Vagina (tissue), 2 donors: ENCODE results near the gene CNKSR2. TPM values are rescaled to one million over a fixed set of nuclear protein-coding genes. Genes with fewer than 3 reads are reported as not detected.

Experiments used
- DNase-seq, 2 donors: peaks; one replicate each; pipeline ENCODE4 v3.0.0-alpha.2; 2017; ENCODE audit errors: extremely low spot score in 2 of 2
- H3K27ac ChIP-seq: fragments of 200-600 bp; sonication (generic); one replicate; pipeline ENCODE4 v1.5.1; 2019
- H3K27me3 ChIP-seq: fragments of 200-600 bp; sonication (generic); one replicate; pipeline ENCODE4 v1.5.1; 2019
- H3K36me3 ChIP-seq, 2 donors: fragments of 200-600 bp; sonication (generic); one replicate each; pipeline ENCODE4 v1.5.1; 2017 to 2019
- H3K4me1 ChIP-seq: fragments of 200-600 bp; sonication (generic); one replicate; pipeline ENCODE4 v1.5.1; 2019
- H3K4me3 ChIP-seq, 2 donors: fragments of 200-600 bp; sonication (generic); 1 replicate in 1 of 2; 2 replicates in 1 of 2; pipeline ENCODE4 v1.5.1; 2016 to 2019
- H3K9me3 ChIP-seq: fragments of 200-600 bp; sonication (generic); one replicate; pipeline ENCODE4 v1.5.1; 2019
- CTCF ChIP-seq, 3 experiments: fragments of 450-650 bp in 2 of 3; fragments of 200-600 bp in 1 of 3; sonication (generic) in 1 of 3; IDR thresholded peaks; one replicate each; pipeline ENCODE4 v1.5.1; 2017 to 2019; ENCODE audit warnings: antibody characterized with exemption in 3 of 3, mild to moderate bottlenecking in 2 of 3, moderate library complexity in 2 of 3
- POLR2A ChIP-seq, 2 donors: fragments of 450-650 bp; IDR thresholded peaks; one replicate each; pipeline ENCODE4 v1.6.1; 2017; ENCODE audit warnings: antibody characterized with exemption in 2 of 2, mild to moderate bottlenecking in 2 of 2, moderate library complexity in 2 of 2
- POLR2AphosphoS5 ChIP-seq, 2 donors: sonication (generic); formaldehyde crosslinking; IDR thresholded peaks; one replicate each; pipeline ENCODE4 v1.9.0; 2017; ENCODE audit warnings: antibody characterized with exemption in 2 of 2, mild to moderate bottlenecking in 2 of 2, low read depth in 1 of 2; ENCODE audit not compliant: insufficient read depth in 1 of 2
- intact Hi-C: fragments of 100-400 bp; cut with DNase I; formaldehyde crosslinking; loops from one replicate; pipeline ENCODE4 v1.15.1; 2023
- total RNA-seq: library from RNA; depleted of rRNA; stranded (reverse); fragments of >200 nt; gene quantifications from one replicate; pipeline ENCODE4 v1.2.3, GENCODE V29; 2016

Gene CNKSR2
- total RNA-seq, 1 donor from 2014 or later = 4.2 TPM

GRCh38 chrX:21574793-21575192, 200.6 kb downstream of the CNKSR2 start:
- Histone ChIP-seq H3K4me3 (no peak overlapping the region), H3K36me3 (no peaks in the 10 kb centered on the region), H3K4me1 (no peaks in the 10 kb centered on the region), H3K27me3 (no peaks in the 10 kb centered on the region), H3K9me3 (no peaks in the 10 kb centered on the region), H3K27ac (no peak overlapping the region)
- no peak for DNase-seq
- intact Hi-C loops = no loop called here
- TF ChIP-seq CTCF (IDR thresholded peaks at IDR 0.05) (no peak), POLR2AphosphoS5 (IDR thresholded peaks at IDR 0.05; ENCODE audit: insufficient read depth in 1 of 2, low read depth in 1 of 2) (no peak), POLR2A (IDR thresholded peaks at IDR 0.05) (no peak)

- no peaks in the 10 kb centered on the region for H3K9me3 ChIP-seq
- no peaks in the 10 kb centered on the region for H3K36me3 ChIP-seq
- intact Hi-C loops = no loop called here
- DNase-seq = no peak
- H3K27ac ChIP-seq = no peak overlapping the region
- H3K4me1 ChIP-seq = no peaks in the 10 kb centered on the region
- TF ChIP-seq POLR2A (IDR thresholded peaks at IDR 0.05) = no peak
- no peak for TF ChIP-seq CTCF (IDR thresholded peaks at IDR 0.05)
- TF ChIP-seq POLR2AphosphoS5 (IDR thresholded peaks at IDR 0.05; ENCODE audit: insufficient read depth in 1 of 2, low read depth in 1 of 2) = no peak
- H3K4me3 ChIP-seq = no peak overlapping the region
- H3K27me3 ChIP-seq = no peaks in the 10 kb centered on the region
Observed at GRCh38 chrX:21581479-21581878, 207.3 kb downstream of the CNKSR2 start.

GRCh38 chrX:21586001-21586400, 211.8 kb downstream of the CNKSR2 start:
- no peak overlapping the region for H3K27ac ChIP-seq
- TF ChIP-seq CTCF (IDR thresholded peaks at IDR 0.05) = no peak
- no peak for TF ChIP-seq POLR2AphosphoS5 (IDR thresholded peaks at IDR 0.05; ENCODE audit: insufficient read depth in 1 of 2, low read depth in 1 of 2)
- no peak for TF ChIP-seq POLR2A (IDR thresholded peaks at IDR 0.05)
- no peak overlapping the region for H3K4me3 ChIP-seq
- no peaks in the 10 kb centered on the region for H3K9me3 ChIP-seq
- DNase-seq = no peak
- H3K27me3 ChIP-seq = no peaks in the 10 kb centered on the region
- intact Hi-C loops = no loop called here
- no peaks in the 10 kb centered on the region for H3K4me1 ChIP-seq
- no peaks in the 10 kb centered on the region for H3K36me3 ChIP-seq

GRCh38 chrX:21590012-21590776, 216.0 kb downstream of the CNKSR2 start:
- TF ChIP-seq POLR2A (IDR thresholded peaks at IDR 0.05) = no peak
- TF ChIP-seq POLR2AphosphoS5 (IDR thresholded peaks at IDR 0.05; ENCODE audit: insufficient read depth in 1 of 2, low read depth in 1 of 2) = no peak
- TF ChIP-seq CTCF (IDR thresholded peaks at IDR 0.05) = no peak
- no peaks in the 10 kb centered on the region for H3K27me3 ChIP-seq
- no peak overlapping the region for H3K27ac ChIP-seq
- H3K9me3 ChIP-seq = no peaks in the 10 kb centered on the region
- no peaks in the 10 kb centered on the region for H3K4me1 ChIP-seq
- no peak for DNase-seq
- intact Hi-C loops = no loop called here
- H3K4me3 ChIP-seq = no peak overlapping the region
- H3K36me3 ChIP-seq = no peaks in the 10 kb centered on the region

GRCh38 chrX:21606002-21606401, 231.8 kb downstream of the CNKSR2 start:
- no peak overlapping the region for H3K4me3 ChIP-seq
- H3K9me3 ChIP-seq = no peaks in the 10 kb centered on the region
- H3K4me1 ChIP-seq = no peaks in the 10 kb centered on the region
- no peak overlapping the region for H3K27ac ChIP-seq
- no peaks in the 10 kb centered on the region for H3K36me3 ChIP-seq
- H3K27me3 ChIP-seq = no peaks in the 10 kb centered on the region
- intact Hi-C loops = no loop called here
- TF ChIP-seq POLR2AphosphoS5 (IDR thresholded peaks at IDR 0.05; ENCODE audit: insufficient read depth in 1 of 2, low read depth in 1 of 2) (no peak), CTCF (IDR thresholded peaks at IDR 0.05) (no peak), POLR2A (IDR thresholded peaks at IDR 0.05) (no peak)
- no peak for DNase-seq
